GM18868 (cell line): ENCODE data around the gene SNAI3.
"Not testable (repeated sequence)": the region's sequence is repeated elsewhere in the genome, so short reads cannot be mapped to it uniquely, and the experiment has no call there.

Source experiments
- ATAC-seq: cut with Tn5 transposase; IDR thresholded peaks from one replicate; pipeline ENCODE4 v1.9.1; 2021; ENCODE audit warnings: mild to moderate bottlenecking, moderate library complexity; ENCODE audit not compliant: unreplicated experiment

Gene SNAI3

GRCh38 chr16:88671806-88672205 lies 14.5 kb downstream of the SNAI3 start:
- no peak for ATAC-seq

- no peak for ATAC-seq
Observed at GRCh38 chr16:88669980-88670379, 16.3 kb downstream of the SNAI3 start.

GRCh38 chr16:88669493-88669892 lies 16.8 kb downstream of the SNAI3 start:
- not testable (repeated sequence) for ATAC-seq

GRCh38 chr16:88667461-88667860 lies 18.8 kb downstream of the SNAI3 start:
- ATAC-seq: no peak

- no peak for ATAC-seq
Observed at GRCh38 chr16:88665570-88665969, 20.7 kb downstream of the SNAI3 start.

- ATAC-seq: no peak
Observed at GRCh38 chr16:88665148-88665547, 21.2 kb downstream of the SNAI3 start.

GRCh38 chr16:88662843-88663606 lies 23.3 kb downstream of the SNAI3 start, which contains the start of gene MVD:
MVD (minus strand) TSS chr16:88663091; CDS start chr16:88663080, 11 bp downstream.
- ATAC-seq: peak; percentile 94

- no peak for ATAC-seq
Observed at GRCh38 chr16:88662222-88662842, 24.0 kb downstream of the SNAI3 start.

GRCh38 chr16:88661468-88661867 lies 24.8 kb downstream of the SNAI3 start:
- ATAC-seq: no peak

- no peak for ATAC-seq
Observed at GRCh38 chr16:88659160-88659559, 27.1 kb downstream of the SNAI3 start.

- no peak for ATAC-seq
Observed at GRCh38 chr16:88658714-88659113, 27.6 kb downstream of the SNAI3 start.

- ATAC-seq: no peak
Observed at GRCh38 chr16:88657371-88657770, 28.9 kb downstream of the SNAI3 start.

GRCh38 chr16:88656291-88656980 lies 29.9 kb downstream of the SNAI3 start:
- no peak for ATAC-seq

- ATAC-seq: no peak
Observed at GRCh38 chr16:88655733-88656281, 30.5 kb downstream of the SNAI3 start.

- no peak for ATAC-seq
Observed at GRCh38 chr16:88655053-88655732, 31.1 kb downstream of the SNAI3 start.

- no peak for ATAC-seq
Observed at GRCh38 chr16:88654363-88655052, 31.8 kb downstream of the SNAI3 start.

GRCh38 chr16:88653596-88654362 lies 32.5 kb downstream of the SNAI3 start:
- ATAC-seq: no peak

GRCh38 chr16:88653101-88653500 lies 33.2 kb downstream of the SNAI3 start:
- no peak for ATAC-seq

- no peak for ATAC-seq
Observed at GRCh38 chr16:88652762-88653063, 33.6 kb downstream of the SNAI3 start.
